ENCODE data around the gene LTV1.
"Not testable (repeated sequence)": the region's sequence is repeated elsewhere in the genome, so short reads cannot be mapped to it uniquely, and the experiment has no call there.

Gene LTV1

GRCh38 chr6:143844006-143844405 lies 868 bp downstream of the LTV1 start:
- DNase-seq = no peak

GRCh38 chr6:143845033-143845432 lies 1.9 kb downstream of the LTV1 start:
- DNase-seq = no peak

GRCh38 chr6:143851706-143852105 lies 8.6 kb downstream of the LTV1 start:
- not testable (repeated sequence) for DNase-seq

GRCh38 chr6:143855057-143855456 lies 11.9 kb downstream of the LTV1 start:
- DNase-seq = not testable (repeated sequence)

GRCh38 chr6:143856762-143857161 lies 13.6 kb downstream of the LTV1 start:
- not testable (repeated sequence) for DNase-seq

- no peak for DNase-seq
These were observed 14.5 kb downstream of the LTV1 start for GRCh38 chr6:143857651-143858050.

- no peak for DNase-seq
These were observed 16.9 kb downstream of the LTV1 start for GRCh38 chr6:143859891-143860660.

- DNase-seq = no peak
These were observed 20.6 kb downstream of the LTV1 start for GRCh38 chr6:143863771-143864170.

GRCh38 chr6:143864234-143864633 lies 21.1 kb downstream of the LTV1 start, which contains the start of gene ZC2HC1B:
ZC2HC1B (plus strand) TSS chr6:143864474; CDS start chr6:143864540, 66 bp downstream.
- no peak for DNase-seq

GRCh38 chr6:143867236-143867635 lies 24.1 kb downstream of the LTV1 start:
- DNase-seq = no peak

- DNase-seq = not testable (repeated sequence)
These were observed 25.7 kb downstream of the LTV1 start for GRCh38 chr6:143868808-143869207.

- DNase-seq = not testable (repeated sequence)
These were observed 28.1 kb downstream of the LTV1 start for GRCh38 chr6:143871202-143871730.

GRCh38 chr6:143872201-143872600 lies 29.1 kb downstream of the LTV1 start:
- no peak for DNase-seq

GRCh38 chr6:143873600-143873999 lies 30.5 kb downstream of the LTV1 start:
- not testable (repeated sequence) for DNase-seq

- not testable (repeated sequence) for DNase-seq
These were observed 31.4 kb downstream of the LTV1 start for GRCh38 chr6:143874503-143874902.

GRCh38 chr6:143877584-143878271 lies 34.6 kb downstream of the LTV1 start:
- DNase-seq = no peak

GRCh38 chr6:143878272-143878760 lies 35.2 kb downstream of the LTV1 start:
- DNase-seq = no peak

- DNase-seq = no peak
These were observed 37.3 kb downstream of the LTV1 start for GRCh38 chr6:143880412-143880811.

GRCh38 chr6:143882401-143882930 lies 39.3 kb downstream of the LTV1 start:
- no peak for DNase-seq

GRCh38 chr6:143884216-143884900 lies 41.2 kb downstream of the LTV1 start:
- no peak for DNase-seq

- no peak for DNase-seq
These were observed 42.0 kb downstream of the LTV1 start for GRCh38 chr6:143885116-143885515.

- DNase-seq = no peak
These were observed 51.5 kb downstream of the LTV1 start for GRCh38 chr6:143894655-143895054.

All from NCI-H2029 treated with DMSO at 0.1 percent for 48 hours (cell line).